Osteoblast (primary cell): ENCODE data around the gene CDC123. TPM values are rescaled to one million over a fixed set of nuclear protein-coding genes. Genes with fewer than 3 reads are reported as not detected.

ENCODE experiments used
- DNase-seq: peaks from one replicate; pipeline ENCODE4 v3.0.0; 2011; ENCODE audit warnings: low spot score, mixed read lengths; ENCODE audit not compliant: insufficient read length; ENCODE audit errors: missing footprints
- H2AFZ ChIP-seq: 2 replicates; pipeline ENCODE4 v1.6.0; 2011; ENCODE audit warnings: mild to moderate bottlenecking, low read length
- H3K27ac ChIP-seq: 2 replicates; pipeline ENCODE4 v1.5.1; 2011; ENCODE audit warnings: mild to moderate bottlenecking, low read depth, low read length, moderate library complexity
- H3K27me3 ChIP-seq: 2 replicates; pipeline ENCODE4 v1.6.0; 2012; ENCODE audit warnings: mild to moderate bottlenecking, control low read depth, inconsistent platforms, low read length, moderate library complexity; ENCODE audit not compliant: insufficient read depth
- H3K36me3 ChIP-seq: 2 replicates; pipeline ENCODE4 v1.5.1; 2011; ENCODE audit warnings: mild to moderate bottlenecking, low read length, control low read depth, moderate library complexity; ENCODE audit not compliant: insufficient read depth
- H3K4me1 ChIP-seq: 2 replicates; pipeline ENCODE4 v1.5.1; 2011; ENCODE audit warnings: mild to moderate bottlenecking, low read length, control low read depth, moderate library complexity; ENCODE audit not compliant: insufficient read depth
- H3K4me2 ChIP-seq: 2 replicates; pipeline ENCODE4 v1.6.0; 2011; ENCODE audit warnings: mild to moderate bottlenecking, low read length; ENCODE audit not compliant: insufficient read depth
- H3K4me3 ChIP-seq: fragments of 200-600 bp; sonication (generic); 3 replicates; pipeline ENCODE4 v1.5.1; 2012; ENCODE audit warnings: mild to moderate bottlenecking, low read length, inconsistent platforms; ENCODE audit not compliant: insufficient read depth
- H3K79me2 ChIP-seq: 2 replicates; pipeline ENCODE4 v1.6.0; 2012; ENCODE audit warnings: mild to moderate bottlenecking, low read length, control low read depth, inconsistent platforms; ENCODE audit not compliant: insufficient read depth
- H3K9me3 ChIP-seq: 2 replicates; pipeline ENCODE4 v1.5.1; 2011; ENCODE audit warnings: low read depth, low read length, control low read depth
- H4K20me1 ChIP-seq: 2 replicates; pipeline ENCODE4 v1.6.0; 2012; ENCODE audit warnings: mild to moderate bottlenecking, low read length, control low read depth; ENCODE audit not compliant: insufficient read depth
- total RNA-seq: library from RNA; depleted of rRNA; stranded (reverse); fragments of >200 nt; gene quantifications from 2 replicates; pipeline ENCODE4 v1.2.3, GENCODE V29; 2012
- TF ChIP-seq, protein P1 (sequence below): IDR thresholded peaks from 2 replicates; pipeline ENCODE4 v1.5.1; 2011; ENCODE audit warnings: mild to moderate bottlenecking, low read depth, low read length, moderate library complexity; ENCODE audit errors: extremely low read depth

Gene CDC123
- total RNA-seq, 1 donor: 86.9 TPM

DNA sequence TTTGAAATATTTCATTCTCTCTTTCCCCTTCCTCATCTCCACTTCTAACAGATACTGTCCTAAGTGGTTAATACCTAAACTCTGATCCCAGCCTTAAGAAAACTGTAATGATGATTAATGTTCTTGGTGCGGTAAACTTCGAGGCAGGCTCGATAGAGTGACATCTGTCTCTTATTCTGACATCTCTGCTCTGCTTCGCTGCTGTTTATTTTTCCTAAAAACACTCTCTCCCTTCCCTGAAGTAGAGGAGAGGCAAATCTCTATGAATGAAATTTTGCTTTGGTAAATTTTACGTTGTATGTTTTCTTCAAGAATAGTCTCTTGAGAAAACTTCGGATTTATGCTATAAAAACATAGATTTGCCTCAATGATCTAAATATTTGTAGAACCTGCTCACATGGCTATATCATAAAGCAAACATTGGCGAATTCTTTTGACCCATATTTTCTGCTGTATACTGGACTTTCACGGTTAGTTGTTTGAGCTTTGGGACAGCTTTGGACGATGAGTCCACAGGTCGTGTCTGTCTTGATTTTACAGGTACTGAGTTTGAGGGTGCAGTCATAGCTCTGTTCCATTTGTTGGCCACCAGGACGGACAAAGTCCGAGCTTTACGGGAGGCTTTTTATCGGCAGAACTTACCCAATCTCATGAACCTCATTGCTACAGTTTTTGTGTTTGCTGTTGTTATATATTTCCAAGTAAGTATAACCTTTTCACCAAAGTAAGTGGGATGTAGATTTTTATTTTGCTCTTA lies 39.4 kb upstream of the CDC123 start:
- Histone ChIP-seq H4K20me1 (no peaks in the 10 kb centered on the region), H3K9me3 (no peaks in the 10 kb centered on the region), H3K27ac (no peak overlapping the region), H3K4me2 (no peak overlapping the region), H3K27me3 (no peaks in the 10 kb centered on the region), H3K4me3 (no peak overlapping the region), H3K4me1 (no peaks in the 10 kb centered on the region), H3K79me2 (no peaks in the 10 kb centered on the region), H2AFZ (no peak overlapping the region), H3K36me3 (peaks cover 33% of the 10 kb centered on the region)
- no peak for DNase-seq
- TF ChIP-seq, protein P1, sequence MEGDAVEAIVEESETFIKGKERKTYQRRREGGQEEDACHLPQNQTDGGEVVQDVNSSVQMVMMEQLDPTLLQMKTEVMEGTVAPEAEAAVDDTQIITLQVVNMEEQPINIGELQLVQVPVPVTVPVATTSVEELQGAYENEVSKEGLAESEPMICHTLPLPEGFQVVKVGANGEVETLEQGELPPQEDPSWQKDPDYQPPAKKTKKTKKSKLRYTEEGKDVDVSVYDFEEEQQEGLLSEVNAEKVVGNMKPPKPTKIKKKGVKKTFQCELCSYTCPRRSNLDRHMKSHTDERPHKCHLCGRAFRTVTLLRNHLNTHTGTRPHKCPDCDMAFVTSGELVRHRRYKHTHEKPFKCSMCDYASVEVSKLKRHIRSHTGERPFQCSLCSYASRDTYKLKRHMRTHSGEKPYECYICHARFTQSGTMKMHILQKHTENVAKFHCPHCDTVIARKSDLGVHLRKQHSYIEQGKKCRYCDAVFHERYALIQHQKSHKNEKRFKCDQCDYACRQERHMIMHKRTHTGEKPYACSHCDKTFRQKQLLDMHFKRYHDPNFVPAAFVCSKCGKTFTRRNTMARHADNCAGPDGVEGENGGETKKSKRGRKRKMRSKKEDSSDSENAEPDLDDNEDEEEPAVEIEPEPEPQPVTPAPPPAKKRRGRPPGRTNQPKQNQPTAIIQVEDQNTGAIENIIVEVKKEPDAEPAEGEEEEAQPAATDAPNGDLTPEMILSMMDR: no peak

DNA sequence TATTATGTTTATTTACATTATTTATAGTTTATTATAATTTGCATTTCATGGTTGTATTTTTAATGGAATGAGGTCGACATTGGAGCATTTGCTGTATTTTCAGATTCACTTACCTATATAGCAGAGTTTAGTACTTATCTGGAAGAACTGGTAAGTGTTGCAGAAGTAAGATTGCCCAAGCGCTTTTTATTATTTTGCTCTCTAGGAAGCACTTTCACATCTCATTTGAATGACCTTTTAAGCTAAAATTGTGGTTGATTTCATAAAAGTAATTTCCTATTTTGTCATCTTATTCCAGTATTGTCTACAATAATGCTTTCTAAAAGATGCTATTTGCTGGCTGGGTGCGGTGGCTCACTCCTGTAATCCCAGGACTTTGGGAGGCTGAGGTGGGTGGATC lies 37.9 kb upstream of the CDC123 start:
- no peak overlapping the region for H3K27ac ChIP-seq
- H3K4me3 ChIP-seq: no peak overlapping the region
- H2AFZ ChIP-seq: no peak overlapping the region
- no peaks in the 10 kb centered on the region for H3K9me3 ChIP-seq
- peaks cover 43% of the 10 kb centered on the region for H3K36me3 ChIP-seq
- DNase-seq: no peak
- H3K4me1 ChIP-seq: no peaks in the 10 kb centered on the region
- H3K27me3 ChIP-seq: no peaks in the 10 kb centered on the region
- H3K4me2 ChIP-seq: no peak overlapping the region
- no peaks in the 10 kb centered on the region for H3K79me2 ChIP-seq
- TF ChIP-seq, protein P1: no peak
- H4K20me1 ChIP-seq: no peaks in the 10 kb centered on the region

DNA sequence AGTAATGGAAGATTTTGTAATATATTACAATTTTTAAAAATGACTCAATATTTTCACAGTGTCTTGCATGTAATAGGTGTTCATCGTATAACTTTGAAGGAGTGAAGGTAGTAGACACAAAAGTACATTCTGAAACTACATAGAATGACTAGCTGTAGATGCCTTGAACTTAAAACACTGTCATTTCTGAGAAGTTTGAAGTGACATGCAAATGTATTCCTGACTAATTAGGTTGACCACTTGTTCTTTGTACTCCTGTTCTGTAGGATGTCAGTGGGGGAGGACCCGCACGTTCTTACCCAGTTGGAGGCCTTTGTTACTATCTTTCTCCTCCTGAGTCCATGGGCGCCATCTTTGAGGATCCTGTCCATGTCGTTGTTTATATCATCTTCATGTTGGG lies 35.3 kb upstream of the CDC123 start:
- Histone ChIP-seq H3K4me3 (no peak overlapping the region), H3K36me3 (peaks cover 63% of the 10 kb centered on the region)

DNA sequence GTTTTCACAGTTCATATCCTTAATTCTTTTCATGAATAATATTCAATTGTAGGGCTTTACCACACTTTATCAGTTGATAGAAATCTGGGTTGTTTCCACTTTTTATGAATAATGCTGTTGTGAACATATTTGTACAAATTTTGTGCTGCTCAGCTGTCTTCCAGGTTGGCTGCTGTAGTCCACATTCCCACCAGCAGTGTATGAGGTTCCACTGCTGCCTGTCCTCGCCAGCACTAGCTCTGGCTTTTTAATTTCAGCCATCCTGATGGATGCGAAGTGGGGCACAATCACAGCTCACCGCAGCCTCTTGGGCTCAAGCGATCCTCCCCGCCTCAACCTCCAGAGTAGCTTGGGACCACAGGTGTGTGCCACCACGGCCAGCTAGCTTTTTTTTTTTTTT lies 33.1 kb upstream of the CDC123 start:
- Histone ChIP-seq H2AFZ (no peak overlapping the region), H4K20me1 (no peaks in the 10 kb centered on the region), H3K4me1 (no peaks in the 10 kb centered on the region), H3K4me3 (no peak overlapping the region), H3K79me2 (no peaks in the 10 kb centered on the region), H3K27me3 (no peaks in the 10 kb centered on the region), H3K36me3 (peaks cover 80% of the 10 kb centered on the region), H3K4me2 (no peak overlapping the region), H3K9me3 (no peaks in the 10 kb centered on the region), H3K27ac (no peak overlapping the region)
- TF ChIP-seq, protein P1: no peak
- DNase-seq: no peak

More for the DNA sequence above, 35.3 kb upstream of the CDC123 start:
- Histone ChIP-seq H4K20me1 (no peaks in the 10 kb centered on the region), H3K4me1 (no peaks in the 10 kb centered on the region), H3K27me3 (no peaks in the 10 kb centered on the region), H2AFZ (no peak overlapping the region), H3K9me3 (no peaks in the 10 kb centered on the region), H3K4me2 (no peak overlapping the region), H3K79me2 (no peaks in the 10 kb centered on the region), H3K27ac (no peak overlapping the region)
- TF ChIP-seq, protein P1: no peak
- DNase-seq: no peak
